Kidney (tissue), 14 donors: ENCODE data around the gene GDNF. TPM values are rescaled to one million over a fixed set of nuclear protein-coding genes. Genes with fewer than 3 reads are reported as not detected.

ENCODE experiments used
- DNase-seq, 5 donors: peaks; one replicate each; pipeline ENCODE4 v3.0.0-alpha.2; 2013 to 2020
- FAIRE-seq: peaks from 2 replicates; lab custom pipeline; 2012; peaks lifted over from hg19 to GRCh38; lab: Jason Lieb, UNC
- H3K27ac ChIP-seq, 2 donors: one replicate each; pipeline ENCODE4 v1.7.0; 2013; ENCODE audit warnings: low read depth in 2 of 2, low read length in 2 of 2, inconsistent platforms in 1 of 2
- H3K27me3 ChIP-seq: one replicate; pipeline ENCODE4 v1.7.1; 2013; ENCODE audit warnings: low read length, inconsistent platforms; ENCODE audit not compliant: control insufficient read depth, insufficient read depth
- H3K36me3 ChIP-seq, 3 donors: one replicate each; pipeline versions ENCODE4 v1.7.0 to v1.7.1; 2013; ENCODE audit warnings: low read length in 3 of 3, control low read depth in 1 of 3, inconsistent platforms in 1 of 3; ENCODE audit not compliant: insufficient read depth in 3 of 3, control insufficient read depth in 2 of 3
- H3K4me1 ChIP-seq, 3 donors: one replicate each; pipeline versions ENCODE4 v1.7.0 to v1.7.1; 2013; ENCODE audit warnings: low read length in 3 of 3, inconsistent platforms in 1 of 3, low read depth in 1 of 3; ENCODE audit not compliant: control insufficient read depth in 2 of 3, insufficient read depth in 2 of 3
- H3K4me3 ChIP-seq, 3 donors: one replicate each; pipeline versions ENCODE4 v1.7.0 to v1.8.1; 2013; ENCODE audit warnings: low read length in 3 of 3, control low read depth in 1 of 3, inconsistent platforms in 1 of 3
- H3K9ac ChIP-seq, 3 donors: one replicate each; pipeline versions ENCODE4 v1.7.0 to v1.7.1; 2013; ENCODE audit warnings: low read length in 3 of 3, control low read depth in 1 of 3, inconsistent platforms in 1 of 3
- H3K9me3 ChIP-seq, 3 donors: one replicate each; pipeline versions ENCODE4 v1.7.0 to v1.7.1; 2013; ENCODE audit warnings: low read length in 3 of 3, control low read depth in 1 of 3, inconsistent platforms in 1 of 3; ENCODE audit not compliant: control insufficient read depth in 2 of 3, insufficient read depth in 1 of 3
- intact Hi-C: fragments of 100-400 bp; cut with DNase I; formaldehyde crosslinking; loops from one replicate; pipeline ENCODE4 v1.11.1; 2022
- polyA plus RNA-seq: library from polyadenylated mRNA; stranded (reverse); fragments of 350-450 nt; fragmentation: Illumina TruSeq; extraction: RNeasy Lipid Tissue Mini Kit (QIAGEN cat#74804); gene quantifications from one replicate; pipeline ENCODE4 v1.2.3, GENCODE V29; 2014; ENCODE audit warnings: low read depth, low replicate concordance; ENCODE audit not compliant: insufficient read depth
- total RNA-seq: library from RNA; stranded (reverse); fragmentation: NEBNext Ultra II Directional; extraction: Animal tissue kit (Norgen Biotek cat#: 25700); gene quantifications from one replicate; pipeline ENCODE4 v1.2.1, GENCODE V29; 2021
- TF ChIP-seq, protein P1 (sequence below): IDR thresholded peaks from 3 replicates; pipeline ENCODE4 v1.5.1; 2012; ENCODE audit warnings: mild to moderate bottlenecking, moderate library complexity, borderline replicate concordance; ENCODE audit not compliant: insufficient read depth; ENCODE audit errors: extremely low read depth
- donor health status: control.
- donor health status: control.
- donor health status: control.
- donor health status: control.
- donor health status: control.
- donor health status: DM: yes; HTN: yes; CAD: no.
- donor health status: Normal renal cell carcinoma (clear cell type).

The GDNF gene
- total and polyA plus RNA-seq, 2 donors from 2014 or later = 0.34 to 0.88 TPM

DNA sequence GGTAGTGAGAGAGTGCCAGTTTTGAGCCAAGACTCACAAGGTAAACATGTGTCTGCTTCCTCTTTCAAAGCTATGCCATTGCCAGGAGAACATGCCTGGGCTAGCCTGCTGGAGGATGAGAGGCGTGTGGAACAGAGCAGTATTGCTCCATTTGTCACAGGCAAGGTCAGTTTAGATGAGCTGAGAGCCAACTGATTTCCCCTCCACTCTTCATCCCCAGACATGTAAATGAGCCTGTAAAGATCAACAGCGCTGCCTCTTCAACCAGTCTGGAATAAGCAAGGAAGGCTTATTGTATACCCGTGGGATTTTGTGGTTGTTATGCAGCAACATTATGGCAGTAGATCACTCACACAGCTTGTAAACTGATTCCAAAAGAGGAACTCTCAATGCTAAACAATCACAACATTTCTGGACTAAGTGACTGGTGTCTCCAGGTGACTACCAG lies 8.2 kb upstream of the GDNF start:
- H3K9ac ChIP-seq = no peak overlapping the region

DNA sequence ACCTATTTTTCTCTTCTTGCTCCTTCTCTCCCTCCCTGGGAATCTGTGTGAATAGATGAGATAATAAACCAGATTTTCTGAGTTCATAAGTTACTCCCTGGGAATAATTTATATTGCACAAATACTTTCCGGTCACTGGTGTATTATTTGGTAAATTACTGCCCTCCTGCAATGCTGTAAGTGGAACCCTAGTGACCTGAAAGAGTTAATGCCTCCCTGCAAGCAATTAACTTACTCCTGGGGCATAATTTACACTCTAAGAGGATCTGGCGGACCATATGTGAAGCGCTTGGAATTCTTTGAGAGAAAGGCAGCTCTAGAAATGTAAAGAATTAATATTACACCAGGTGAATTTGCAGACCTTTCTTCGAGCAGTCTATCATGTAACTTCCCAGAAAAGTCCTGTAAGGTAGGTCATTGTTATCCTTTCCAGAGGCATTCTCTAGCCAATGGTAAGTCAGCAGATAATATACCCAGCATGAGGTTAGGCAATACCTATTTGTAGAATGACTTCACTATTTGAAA lies 7.0 kb upstream of the GDNF start:
- Histone ChIP-seq H3K9me3 (no peaks in the 10 kb centered on the region), H3K36me3 (no peaks in the 10 kb centered on the region), H3K4me1 (no peaks in the 10 kb centered on the region), H3K27me3 (no peaks in the 10 kb centered on the region), H3K4me3 (no peak overlapping the region), H3K9ac (no peak overlapping the region), H3K27ac (no peak overlapping the region)
- FAIRE-seq (no peak), DNase-seq (no peak)
- intact Hi-C loops = no loop called here
- TF ChIP-seq, protein P1, sequence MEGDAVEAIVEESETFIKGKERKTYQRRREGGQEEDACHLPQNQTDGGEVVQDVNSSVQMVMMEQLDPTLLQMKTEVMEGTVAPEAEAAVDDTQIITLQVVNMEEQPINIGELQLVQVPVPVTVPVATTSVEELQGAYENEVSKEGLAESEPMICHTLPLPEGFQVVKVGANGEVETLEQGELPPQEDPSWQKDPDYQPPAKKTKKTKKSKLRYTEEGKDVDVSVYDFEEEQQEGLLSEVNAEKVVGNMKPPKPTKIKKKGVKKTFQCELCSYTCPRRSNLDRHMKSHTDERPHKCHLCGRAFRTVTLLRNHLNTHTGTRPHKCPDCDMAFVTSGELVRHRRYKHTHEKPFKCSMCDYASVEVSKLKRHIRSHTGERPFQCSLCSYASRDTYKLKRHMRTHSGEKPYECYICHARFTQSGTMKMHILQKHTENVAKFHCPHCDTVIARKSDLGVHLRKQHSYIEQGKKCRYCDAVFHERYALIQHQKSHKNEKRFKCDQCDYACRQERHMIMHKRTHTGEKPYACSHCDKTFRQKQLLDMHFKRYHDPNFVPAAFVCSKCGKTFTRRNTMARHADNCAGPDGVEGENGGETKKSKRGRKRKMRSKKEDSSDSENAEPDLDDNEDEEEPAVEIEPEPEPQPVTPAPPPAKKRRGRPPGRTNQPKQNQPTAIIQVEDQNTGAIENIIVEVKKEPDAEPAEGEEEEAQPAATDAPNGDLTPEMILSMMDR = no peak

More for the DNA sequence above, 8.2 kb upstream of the GDNF start:
- no peak overlapping the region for H3K27ac ChIP-seq
- no peak for DNase-seq
- TF ChIP-seq, protein P1 = no peak
- H3K4me3 ChIP-seq = no peak overlapping the region
- FAIRE-seq = no peak
- no peaks in the 10 kb centered on the region for H3K36me3 ChIP-seq
- no peaks in the 10 kb centered on the region for H3K9me3 ChIP-seq
- H3K4me1 ChIP-seq = no peaks in the 10 kb centered on the region
- no peaks in the 10 kb centered on the region for H3K27me3 ChIP-seq
- intact Hi-C loops = no loop called here

DNA sequence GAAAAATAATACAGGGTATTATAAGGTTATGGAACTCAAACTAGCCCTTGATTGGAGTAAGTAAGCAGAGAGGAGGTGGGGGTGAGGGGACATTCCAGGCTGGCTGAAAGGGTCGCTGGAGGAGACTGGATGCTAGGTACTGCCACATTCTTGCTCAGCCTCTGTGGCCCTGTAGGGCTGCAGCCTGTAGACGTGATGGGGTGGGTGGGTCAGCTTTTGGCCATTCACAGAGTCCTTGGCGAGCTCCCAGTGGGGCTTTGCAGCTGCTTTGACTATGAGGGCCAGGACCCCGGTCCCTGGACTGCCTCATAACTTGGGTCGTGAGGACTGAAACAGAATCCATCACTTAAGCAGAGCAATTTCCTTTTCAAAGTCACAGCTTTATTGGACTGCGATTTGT lies 4.2 kb upstream of the GDNF start:
- Histone ChIP-seq H3K4me1 (peaks cover 0 to 5% (median 2%) of the 10 kb centered on the region in 3 donors), H3K4me3 (no peak overlapping the region), H3K27me3 (peaks cover 4% of the 10 kb centered on the region), H3K27ac (no peak overlapping the region), H3K9me3 (no peaks in the 10 kb centered on the region), H3K9ac (no peak overlapping the region), H3K36me3 (no peaks in the 10 kb centered on the region)
- TF ChIP-seq, protein P1 = no peak
- no peak for FAIRE-seq
- DNase-seq = peak; percentile 44 to 83 (median 61)
- intact Hi-C loops = no loop called here

DNA sequence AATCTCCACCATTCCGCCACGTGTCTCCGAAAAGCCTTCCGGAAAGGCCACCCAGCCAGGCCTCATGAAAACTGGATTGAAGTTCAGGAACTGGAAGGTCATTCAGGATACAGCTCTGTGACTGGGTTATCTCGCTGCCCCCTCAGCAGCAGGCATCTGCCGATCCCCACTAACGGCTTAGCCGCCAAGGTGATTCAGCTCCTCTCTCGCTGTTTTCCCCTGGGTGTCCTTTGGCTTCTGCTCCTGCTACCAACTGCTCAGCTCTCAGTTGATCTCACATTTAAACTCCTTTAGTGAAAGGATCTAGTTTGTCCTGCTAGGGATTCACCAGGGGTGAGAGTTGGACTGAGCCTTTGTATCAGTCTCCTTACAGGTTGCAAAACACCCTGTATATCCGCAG lies 2.2 kb upstream of the GDNF start:
- intact Hi-C loops = no loop called here
- no peak for FAIRE-seq

More for the DNA sequence above, 2.2 kb upstream of the GDNF start:
- no peak overlapping the region for H3K9ac ChIP-seq
- H3K4me3 ChIP-seq = no peak overlapping the region
- H3K36me3 ChIP-seq = no peaks in the 10 kb centered on the region
- DNase-seq = no peak
- TF ChIP-seq, protein P1 = no peak
- peaks cover 0 to 15% (median 2%) of the 10 kb centered on the region in 3 donors for H3K4me1 ChIP-seq
- H3K27ac ChIP-seq = no peak overlapping the region
- H3K27me3 ChIP-seq = peaks cover 6% of the 10 kb centered on the region
- no peaks in the 10 kb centered on the region for H3K9me3 ChIP-seq
